Measurements from ENCODE around the gene KIFAP3.
"Not testable (repeated sequence)": the region's sequence is repeated elsewhere in the genome, so short reads cannot be mapped to it uniquely, and the experiment has no call there.

GRCh38 chr1:170113140-170113539 lies 38.6 kb upstream of the KIFAP3 start:
- TF ChIP-seq CTCF, POLR2A (IDR thresholded peaks at IDR 0.05): not testable (repeated sequence)
